ENCODE data around the gene FEM1C.

FEM1C gene

DNA sequence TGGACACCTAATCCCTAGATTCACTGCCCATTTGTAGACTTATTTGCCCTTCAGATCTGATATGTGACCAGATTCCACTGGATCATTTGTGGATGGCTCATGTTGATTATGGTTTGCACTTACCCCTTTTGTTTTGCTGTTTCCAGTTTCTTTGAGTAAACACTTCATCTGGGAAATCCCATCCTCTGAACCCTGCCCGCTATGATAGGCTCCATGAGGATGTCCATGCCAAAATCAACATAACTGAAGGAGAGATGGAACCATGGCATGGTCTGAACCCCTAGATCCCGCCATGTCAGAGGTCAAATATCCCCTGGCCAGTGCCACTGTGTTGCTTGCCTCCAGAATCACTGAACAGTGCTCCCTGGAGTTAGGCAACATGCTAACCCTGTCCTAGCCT lies 11.7 kb upstream of the FEM1C start:
- no peak for DNase-seq

DNA sequence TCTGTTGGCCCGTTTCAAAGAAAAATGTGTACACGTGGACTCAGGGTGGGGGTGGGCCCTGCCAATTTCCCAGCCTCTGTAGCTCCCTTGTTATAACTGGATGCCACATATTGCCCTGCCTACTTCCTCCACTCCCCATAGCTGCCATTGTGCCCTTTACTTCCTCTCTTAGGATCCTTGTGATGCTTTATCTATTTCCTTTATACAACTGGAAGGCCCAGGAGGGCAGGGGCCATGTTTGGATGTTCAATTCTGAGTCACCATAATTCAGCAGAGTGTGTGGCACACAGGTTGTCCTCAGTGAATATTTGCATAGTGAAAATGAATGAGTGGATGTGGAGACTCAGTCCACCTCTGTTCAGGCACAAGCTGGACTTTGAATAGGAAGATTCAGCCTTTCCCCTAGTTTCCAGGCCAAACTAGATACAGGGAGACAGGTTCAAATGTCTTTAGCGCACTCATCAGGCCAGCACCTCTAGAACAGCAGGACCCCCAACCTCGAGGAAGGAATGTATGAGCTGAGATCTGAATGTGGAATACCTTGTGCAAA lies 10.6 kb upstream of the FEM1C start:
- DNase-seq, result no peak

DNA sequence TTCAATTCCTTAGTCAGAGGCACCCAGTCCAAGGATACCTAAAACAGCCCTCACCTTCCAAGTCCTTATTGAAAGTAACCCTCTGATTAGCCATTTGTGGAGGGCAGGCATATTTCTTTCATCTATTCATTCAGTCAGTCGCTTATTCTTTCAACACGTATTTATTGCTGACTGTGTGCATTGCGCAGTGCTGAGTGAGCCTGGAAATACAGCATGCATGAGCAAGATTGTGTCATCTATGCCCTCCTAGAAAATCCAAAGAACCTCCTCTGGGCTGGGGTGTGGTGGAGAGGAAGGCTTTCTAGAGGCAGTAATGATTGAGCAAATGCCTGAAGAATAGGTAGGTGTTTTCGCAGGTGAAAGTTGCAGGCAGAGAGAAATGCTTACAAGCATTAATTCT lies 8.5 kb upstream of the FEM1C start:
- DNase-seq, result no peak

DNA sequence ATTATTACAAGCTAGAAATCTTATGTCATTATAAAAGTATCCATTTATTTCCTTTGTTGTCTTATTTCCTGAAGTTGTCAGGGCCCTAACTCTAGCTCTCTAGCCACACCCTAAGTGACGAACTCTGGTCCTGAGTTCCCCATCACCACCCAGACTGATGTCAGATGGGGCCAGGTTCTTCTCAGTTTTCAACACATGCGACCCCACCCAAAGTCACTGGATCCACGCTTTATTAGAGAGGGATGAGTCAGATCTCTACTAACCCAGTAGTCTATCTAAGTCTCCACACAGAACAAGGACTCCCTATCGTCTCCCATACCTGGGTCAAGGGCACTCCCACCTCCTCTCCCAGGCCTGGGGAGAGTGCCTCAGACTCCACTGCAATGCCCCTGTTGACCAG lies 6.8 kb upstream of the FEM1C start:
- DNase-seq, result no peak

DNA sequence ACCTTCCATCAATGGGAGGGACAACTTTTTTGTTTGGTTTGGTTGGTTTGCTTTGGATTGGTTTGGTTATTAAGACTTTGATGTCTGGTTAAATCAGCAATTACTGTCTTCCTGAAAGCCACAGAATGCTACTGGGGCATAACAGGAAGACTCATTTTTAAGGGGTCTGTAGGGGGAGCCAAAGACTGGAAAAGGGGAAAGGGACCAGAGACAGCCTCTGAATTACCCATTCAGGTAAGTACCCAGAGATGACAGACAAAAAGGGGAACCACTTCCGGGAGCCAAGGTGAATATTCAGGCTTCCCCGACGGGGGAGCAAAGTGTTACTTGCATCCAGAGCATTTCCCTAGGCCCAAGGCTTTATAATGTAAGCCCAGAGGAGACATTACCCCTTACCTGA lies 4.6 kb upstream of the FEM1C start:
- DNase-seq, result no peak

DNA sequence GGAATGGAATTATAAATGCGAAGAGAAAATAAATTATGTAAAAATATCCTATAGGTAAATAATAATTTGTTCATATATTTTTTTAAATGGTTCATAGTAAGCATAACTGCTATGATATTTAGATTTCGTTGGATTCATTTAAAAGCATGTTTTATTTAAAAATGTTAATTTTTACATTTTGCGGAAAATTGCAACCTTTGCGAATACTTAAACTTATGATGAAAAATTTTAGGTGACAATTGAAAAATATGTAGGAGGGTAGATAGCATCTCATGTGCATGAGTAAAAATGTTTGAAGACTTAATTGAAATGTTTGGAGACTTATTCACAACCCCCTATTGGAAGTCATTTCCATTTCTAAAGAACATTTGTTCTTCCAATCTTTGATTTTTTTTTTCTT lies 4.1 kb upstream of the FEM1C start:
- DNase-seq, result no peak

DNA sequence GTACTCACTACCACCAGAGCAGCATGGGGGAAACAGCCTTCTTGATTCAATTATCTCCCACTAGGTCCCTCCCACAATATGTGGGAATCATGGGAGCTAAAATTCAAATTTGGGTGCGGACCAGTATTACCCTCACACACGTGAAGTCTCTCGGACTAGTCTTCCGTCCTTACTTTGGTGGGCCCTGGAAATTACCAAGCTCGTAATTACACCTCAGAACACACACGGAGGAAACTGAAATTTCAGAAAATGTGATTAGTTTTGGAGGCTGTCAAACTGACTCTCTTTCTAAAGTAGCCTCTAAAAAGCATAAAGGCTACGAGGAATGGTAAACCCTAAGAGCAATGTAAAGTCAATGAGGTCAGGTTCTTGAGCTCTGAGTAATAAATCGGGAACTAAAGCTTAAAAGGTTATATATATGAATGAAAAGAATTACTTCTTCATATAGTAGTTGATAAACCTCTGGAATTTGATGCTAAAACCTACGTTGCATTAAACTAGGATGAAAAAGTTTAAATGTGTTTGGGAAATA lies 842 bp upstream of the FEM1C start:
- no peak for DNase-seq

DNA sequence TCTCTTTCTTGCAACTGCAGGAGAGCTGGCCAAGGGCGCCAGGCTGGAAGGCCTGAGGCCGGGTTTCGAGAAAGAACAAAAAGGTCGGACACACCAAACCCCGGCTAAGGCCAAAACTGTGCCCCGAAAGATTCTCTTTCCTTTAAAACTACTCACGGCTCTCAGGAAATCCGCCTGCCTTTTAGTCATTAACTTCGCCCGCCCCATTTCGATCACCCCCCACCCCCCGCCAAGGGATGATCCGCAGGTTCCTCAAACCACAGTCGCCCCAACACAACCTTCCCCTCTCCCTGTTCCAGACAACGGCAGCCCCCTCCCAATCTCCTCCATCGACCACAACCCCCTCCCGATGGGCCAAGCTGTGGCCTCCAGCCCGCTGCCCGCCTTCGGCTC lies 536 bp downstream of the FEM1C start:
- DNase-seq, result no peak

DNA sequence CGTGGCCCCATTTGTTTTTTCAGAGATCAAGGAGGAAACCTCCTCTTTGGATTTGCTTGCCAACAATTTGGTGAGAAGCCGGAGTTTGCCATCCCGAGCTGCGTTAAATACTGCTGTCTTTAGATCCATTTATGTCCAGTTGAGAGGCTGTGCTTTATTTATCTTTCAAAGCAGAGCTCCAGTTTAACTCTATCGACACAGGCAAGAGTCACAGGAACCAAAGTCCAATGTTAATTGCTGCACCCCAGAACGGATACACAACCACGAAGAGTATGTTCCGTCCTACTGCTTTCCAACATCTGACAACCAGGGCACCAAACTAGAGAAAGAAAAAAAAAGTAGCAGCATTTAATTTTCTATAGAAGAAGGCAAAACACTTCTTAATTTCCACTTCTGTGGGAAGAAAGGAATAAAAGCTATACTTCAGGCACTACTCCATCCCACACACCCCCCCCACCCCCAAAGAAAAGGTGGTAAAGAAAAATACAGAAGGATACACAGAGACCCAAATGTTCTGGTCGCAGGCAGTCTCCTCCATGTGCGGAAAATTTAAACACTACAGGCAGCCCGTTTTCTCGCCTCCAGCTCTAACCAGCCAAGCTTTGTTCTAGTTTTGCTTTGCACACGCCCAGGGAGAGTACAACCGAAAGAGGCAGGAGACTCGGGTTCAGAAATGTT lies 1.1 kb downstream of the FEM1C start:
- DNase-seq, result no peak

DNA sequence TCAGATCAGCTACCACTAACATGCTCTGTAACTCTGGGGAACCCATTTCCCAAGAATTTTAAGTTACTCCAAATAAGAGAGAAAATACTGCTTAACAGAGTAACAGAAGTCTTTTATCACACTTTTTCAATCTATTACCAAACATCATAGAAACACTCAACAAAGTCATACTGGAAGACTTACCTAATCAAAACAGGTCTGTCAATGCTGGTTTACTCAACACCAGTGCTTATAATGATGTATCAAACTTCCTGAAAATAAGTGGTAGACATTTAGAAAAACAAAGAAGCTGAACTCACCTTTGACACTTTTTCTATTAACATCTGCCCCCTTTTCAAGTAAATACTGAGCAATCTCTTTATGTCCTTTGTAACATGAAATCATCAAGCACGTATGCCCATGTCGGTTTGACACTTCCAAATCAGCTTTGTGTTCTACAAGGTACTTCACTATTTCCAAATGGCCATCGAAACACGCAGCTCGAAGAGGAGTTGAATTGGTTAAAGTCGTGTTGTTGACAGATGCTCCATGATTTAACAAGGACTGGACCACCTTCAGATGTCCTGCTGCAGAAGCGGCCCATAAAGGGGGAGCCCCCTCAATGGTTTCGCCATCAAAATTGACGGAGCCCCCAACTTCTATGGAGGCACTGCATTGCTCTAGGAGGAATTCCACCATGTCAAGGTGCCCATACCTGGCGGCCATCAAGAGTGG lies 1.8 kb downstream of the FEM1C start:
- DNase-seq, result no peak

DNA sequence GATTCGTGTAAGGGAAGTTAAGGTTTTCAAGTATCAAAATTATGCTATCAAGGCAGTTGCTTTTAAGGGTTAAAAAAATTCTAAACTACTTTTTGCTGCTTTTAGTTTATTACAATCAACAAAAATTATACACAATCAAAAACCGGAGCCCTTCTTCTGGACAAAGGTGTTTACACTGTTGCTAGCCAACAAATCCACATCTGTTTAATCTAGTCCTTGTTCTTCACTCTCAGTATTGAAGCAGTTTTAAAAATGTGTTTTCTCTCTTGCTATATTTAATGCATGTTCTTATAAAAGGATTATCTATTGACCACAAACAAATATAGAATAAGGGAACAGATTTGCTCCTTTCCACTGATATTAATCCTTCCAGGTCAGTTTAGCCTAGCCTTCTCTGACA lies 2.5 kb downstream of the FEM1C start:
- no peak for DNase-seq

DNA sequence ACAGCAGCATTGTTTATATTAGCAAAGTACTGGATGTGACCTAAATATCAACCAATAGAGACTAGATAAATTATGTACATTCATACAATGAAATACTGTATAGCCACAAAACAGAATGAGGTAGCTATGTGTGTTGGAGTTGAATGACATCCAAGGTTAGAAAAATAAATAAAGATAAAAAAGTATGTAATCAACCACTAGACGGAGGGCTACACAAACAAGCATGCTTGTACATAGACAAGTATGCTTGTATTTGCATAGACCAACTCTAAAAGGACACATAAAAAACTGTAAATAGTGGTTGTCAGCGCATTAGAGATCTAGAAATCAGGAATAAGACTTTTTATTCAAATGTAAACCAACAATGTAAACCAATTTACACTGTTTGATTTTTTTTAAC lies 3.0 kb downstream of the FEM1C start:
- no peak for DNase-seq

DNA sequence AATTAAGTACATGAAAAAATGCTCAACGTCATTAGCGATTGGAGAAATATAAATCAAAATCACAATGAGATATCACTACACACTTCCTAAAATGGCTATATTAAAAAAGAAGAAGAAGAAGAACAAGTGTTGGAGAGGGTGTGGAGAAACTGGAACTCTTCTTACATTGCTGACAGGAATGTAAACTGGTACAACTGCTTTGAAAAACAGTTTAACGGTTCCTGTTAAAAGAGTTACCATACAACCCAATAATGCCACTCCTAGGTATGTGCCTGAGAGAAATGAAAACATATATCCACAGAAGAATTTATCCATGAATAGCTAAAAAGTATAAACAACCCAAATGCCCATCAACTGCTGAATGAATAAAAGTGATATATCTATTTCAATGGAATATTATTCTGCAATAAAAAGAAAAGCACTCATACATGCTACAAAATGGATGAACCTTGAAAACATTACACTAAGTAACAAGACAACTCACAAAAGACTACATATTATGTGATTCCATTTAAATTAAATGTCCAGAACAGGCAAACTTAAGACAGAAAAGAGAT lies 9.0 kb downstream of the FEM1C start:
- DNase-seq, result no peak

DNA sequence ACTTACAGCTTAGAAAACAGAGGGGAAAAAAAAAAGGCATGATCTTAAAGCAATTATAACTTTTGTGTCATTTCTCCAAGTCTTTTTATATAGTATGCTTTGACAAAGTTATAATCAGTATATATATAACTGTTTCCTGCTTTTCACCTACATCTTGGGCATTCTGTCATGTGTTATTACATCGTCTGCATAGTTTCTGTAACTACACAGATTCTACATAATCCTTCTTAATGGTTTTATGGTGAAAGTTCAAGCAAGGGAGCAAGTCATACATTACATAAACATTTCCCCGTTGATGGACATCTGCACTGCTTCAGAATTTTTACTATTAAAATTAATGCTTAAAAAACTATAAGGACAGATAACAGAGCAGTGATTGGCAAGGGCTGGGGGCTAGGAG lies 12.1 kb downstream of the FEM1C start:
- no peak for DNase-seq

DNA sequence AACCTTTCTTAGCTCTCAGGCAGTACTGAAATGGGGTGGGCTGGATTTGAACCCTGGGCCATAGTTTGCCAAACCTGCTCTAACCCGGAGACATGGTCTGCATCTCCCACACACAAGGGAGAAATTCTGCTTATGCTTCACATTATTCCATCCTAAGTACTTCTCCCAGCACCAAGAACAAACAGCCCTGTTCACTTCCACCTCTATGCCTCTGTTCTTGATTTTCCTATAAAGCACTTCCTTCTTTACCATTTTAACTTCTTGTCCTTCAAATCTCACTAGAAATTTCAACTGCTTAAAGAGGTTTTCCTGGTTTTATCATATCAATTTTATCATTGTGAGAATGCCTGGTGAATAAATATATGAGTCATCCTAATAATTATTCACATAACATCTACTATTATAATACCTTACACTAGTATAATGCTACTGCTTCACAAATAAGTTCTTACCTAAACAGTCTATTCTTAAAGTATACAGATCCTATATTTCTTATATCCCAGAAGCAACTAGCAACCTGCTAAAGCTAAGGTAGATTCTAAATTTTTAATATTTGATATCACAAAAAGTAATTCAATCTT lies 12.7 kb downstream of the FEM1C start:
- DNase-seq, result no peak

DNA sequence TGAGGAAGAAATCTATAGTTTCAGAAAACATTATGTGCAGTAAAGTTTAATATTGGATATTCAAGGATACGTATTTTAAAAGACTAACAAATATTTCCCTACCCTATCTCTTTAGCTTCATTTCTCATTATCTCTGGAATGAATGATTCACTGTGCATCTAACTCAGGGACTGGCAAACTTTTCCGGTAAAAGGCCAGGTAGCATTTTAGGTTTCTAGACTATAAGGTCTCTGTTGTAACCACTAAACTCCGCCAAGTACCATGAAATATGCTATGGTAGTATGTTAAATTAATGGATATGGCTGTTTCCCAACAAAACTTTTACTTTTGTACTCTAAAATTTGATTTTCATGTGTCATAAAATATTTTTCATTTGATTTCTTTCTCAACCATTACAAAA lies 13.2 kb downstream of the FEM1C start:
- no peak for DNase-seq

DNA sequence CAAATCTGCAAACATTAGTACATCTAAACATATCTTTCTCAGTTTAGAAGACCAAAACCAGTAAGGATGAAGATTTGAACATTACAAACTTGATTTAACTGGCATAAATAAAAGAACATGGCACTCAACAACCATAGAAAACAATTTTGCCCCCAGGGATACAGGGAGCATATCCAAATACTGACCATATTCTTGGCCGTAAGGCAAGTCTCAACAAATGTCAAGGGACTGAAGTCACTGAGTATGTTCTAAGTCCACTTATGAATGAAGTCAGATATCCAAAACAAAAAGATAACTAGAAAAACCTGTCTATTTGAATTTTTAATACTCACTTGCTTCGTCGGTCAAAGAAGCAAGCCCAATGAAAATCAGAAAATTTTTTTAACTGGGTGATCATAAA lies 14.1 kb downstream of the FEM1C start:
- no peak for DNase-seq

DNA sequence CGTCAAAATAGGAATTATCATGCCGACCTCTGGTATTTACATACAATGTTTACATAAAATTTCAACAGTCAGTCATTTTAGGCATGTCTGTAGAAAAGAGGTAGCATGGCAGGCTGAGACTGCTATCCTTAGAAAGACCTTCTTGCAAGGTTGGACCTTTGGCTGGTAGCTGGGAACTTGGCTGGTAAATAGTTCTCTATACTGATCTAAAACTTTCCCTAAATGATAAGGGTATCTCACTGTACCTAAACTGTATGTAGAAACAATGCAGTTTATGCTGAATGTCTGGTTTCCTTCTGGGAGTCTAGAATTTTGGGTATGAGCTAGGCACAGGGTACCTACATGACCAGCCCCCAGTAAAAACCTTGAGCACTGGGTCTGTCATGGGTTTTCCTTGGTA lies 18.0 kb downstream of the FEM1C start:
- DNase-seq, result no peak

DNA sequence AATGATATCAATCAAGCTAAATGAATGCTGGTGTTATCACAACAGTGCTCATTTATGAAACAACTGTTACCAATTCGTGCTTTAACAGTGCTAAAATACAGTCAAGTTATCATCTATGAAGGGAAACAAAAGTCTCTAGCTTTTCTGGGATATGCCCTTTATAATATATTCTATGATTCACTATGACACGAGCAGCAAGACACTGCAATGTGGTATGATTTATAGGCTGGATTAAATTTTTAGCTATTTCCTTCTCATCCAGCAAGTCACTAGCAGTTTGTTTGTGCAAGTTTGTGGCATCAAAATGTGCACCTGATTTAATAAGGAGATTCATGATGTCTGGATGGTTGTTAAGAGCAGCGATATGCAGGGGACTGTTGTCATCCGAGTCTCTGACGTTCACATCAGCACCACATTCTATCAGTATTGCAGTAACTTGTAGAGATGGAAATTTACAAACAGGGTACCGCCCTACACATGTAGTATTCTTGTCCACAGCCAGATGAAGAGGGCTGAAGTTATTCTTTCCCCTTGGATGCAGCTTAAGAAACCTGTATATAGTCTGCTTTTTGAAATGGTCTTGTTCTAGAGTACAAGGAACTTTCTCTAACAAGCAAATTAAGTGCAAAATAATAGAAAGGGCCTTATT lies 20.3 kb downstream of the FEM1C start:
- no peak for DNase-seq

DNA sequence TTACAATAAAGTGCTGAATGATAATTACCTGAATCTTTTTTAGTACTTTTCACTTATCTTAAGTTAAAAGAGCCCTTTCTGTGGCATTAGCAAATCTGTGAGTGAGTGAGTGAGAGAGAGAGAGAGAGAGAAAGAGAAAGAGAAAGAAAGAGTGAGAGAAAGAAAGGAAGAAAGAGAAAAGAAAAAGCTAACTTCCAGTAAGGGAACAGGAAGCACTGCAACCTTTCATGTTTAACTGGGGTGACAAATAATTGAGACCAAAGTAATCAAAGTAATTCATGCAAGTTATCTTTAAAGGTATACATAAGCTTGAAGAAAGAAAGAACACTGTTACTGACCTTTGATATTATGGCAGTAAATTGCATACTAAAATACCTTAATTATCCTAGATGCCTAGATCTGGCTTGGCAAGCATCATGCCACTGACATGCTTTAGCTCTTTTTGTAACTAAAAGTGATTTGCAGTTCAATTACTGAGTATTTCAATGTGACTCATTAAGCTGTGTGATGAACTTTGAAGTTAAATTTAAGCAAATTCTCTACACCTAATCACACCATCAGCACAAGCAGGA lies 21.7 kb downstream of the FEM1C start:
- no peak for DNase-seq

DNA sequence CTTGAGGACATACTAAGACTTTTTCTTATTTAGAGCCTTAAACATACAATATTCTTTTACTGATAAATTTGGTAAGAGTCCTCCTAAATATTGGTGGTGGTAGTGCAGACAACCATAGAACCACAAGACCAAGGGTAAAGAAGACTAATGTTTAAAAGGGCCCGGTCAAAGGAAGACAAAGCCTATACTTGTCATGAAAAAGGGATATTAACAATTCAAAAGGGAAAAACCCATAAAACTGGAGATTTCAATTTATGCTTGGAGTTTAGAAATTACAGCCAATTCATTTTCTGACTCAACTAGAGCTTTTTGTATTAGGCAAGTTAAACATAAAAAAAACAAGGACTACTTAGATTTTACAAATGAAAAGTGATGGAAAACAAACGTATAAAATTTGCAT lies 24.4 kb downstream of the FEM1C start:
- DNase-seq, result no peak

DNA sequence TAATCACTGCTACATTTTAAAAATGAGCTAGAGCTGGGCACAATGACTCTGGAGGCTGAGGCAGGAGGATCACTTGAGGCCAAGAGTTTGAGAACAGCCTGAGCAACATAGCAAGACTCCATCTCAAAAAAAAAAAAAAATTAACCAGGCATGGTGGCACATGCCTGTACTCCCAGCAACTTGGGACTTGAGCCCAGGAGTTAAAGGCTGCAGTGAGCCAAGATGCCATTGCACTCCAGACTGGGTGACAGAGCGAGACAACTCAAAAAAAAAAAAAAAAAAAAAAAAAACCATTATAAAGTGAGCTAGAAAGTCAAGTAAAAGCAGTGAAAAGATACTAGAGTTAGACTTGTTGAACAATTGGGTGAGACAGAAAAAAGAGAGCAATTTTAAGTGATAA lies 28.2 kb downstream of the FEM1C start:
- no peak for DNase-seq

DNA sequence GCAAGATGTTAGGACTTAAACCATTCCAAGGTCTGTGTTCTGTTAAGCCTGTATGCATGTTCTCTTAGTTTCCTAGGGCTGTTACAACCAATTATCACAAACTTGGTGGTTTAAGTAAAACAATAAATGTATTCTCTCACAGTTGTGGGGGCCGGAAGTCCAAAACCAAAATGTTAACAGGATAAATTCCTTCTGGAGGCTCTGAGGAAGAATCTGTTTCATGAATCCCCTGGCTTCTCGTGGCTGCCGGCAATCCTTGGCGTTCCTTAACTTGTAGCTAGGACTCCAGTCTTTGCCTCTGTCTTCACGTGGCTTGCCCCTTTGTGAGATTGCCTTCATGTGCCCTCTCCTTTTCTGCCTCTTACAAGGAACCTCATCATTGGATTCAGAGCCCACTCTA lies 30.4 kb downstream of the FEM1C start:
- no peak for DNase-seq

Data from DMS 273 treated with DMSO at 0.1 percent for 48 hours (cell line).